GM18502 (cell line): ENCODE results near the gene CDC14A.

ENCODE experiments used
- ATAC-seq: cut with Tn5 transposase; IDR thresholded peaks from one replicate; pipeline ENCODE4 v1.9.1; 2021; ENCODE audit warnings: mild to moderate bottlenecking; ENCODE audit not compliant: unreplicated experiment, poor library complexity

Gene CDC14A

GRCh38 chr1:100523038-100523652 is 170.8 kb downstream of the CDC14A start:
- peak; percentile 96 for ATAC-seq

- no peak for ATAC-seq
Observed at GRCh38 chr1:100524355-100524754, 172.0 kb downstream of the CDC14A start.

- no peak for ATAC-seq
Observed at GRCh38 chr1:100526894-100527293, 174.6 kb downstream of the CDC14A start.

GRCh38 chr1:100528871-100529270 is 176.6 kb downstream of the CDC14A start:
- ATAC-seq: no peak

- ATAC-seq: no peak
Observed at GRCh38 chr1:100530141-100530540, 177.8 kb downstream of the CDC14A start.

GRCh38 chr1:100530880-100531487 is 178.7 kb downstream of the CDC14A start:
- ATAC-seq: peak; percentile 90

- no peak for ATAC-seq
Observed at GRCh38 chr1:100532645-100533044, 180.3 kb downstream of the CDC14A start.

GRCh38 chr1:100535264-100535663 is 183.0 kb downstream of the CDC14A start:
- no peak for ATAC-seq

- ATAC-seq: peak; percentile 84
Observed at GRCh38 chr1:100536031-100536430, 183.7 kb downstream of the CDC14A start.

- peak; percentile 16 for ATAC-seq
Observed at GRCh38 chr1:100538913-100539835, 186.9 kb downstream of the CDC14A start.

GRCh38 chr1:100539836-100540536 is 187.7 kb downstream of the CDC14A start:
- ATAC-seq: peak; percentile 2

GRCh38 chr1:100542285-100542684 is 190.0 kb downstream of the CDC14A start:
- no peak for ATAC-seq

GRCh38 chr1:100543640-100544039 is 191.3 kb downstream of the CDC14A start:
- peak; percentile 71 for ATAC-seq

- no peak for ATAC-seq
Observed at GRCh38 chr1:100544791-100545190, 192.5 kb downstream of the CDC14A start.

GRCh38 chr1:100545855-100546254 is 193.5 kb downstream of the CDC14A start:
- ATAC-seq: no peak

- no peak for ATAC-seq
Observed at GRCh38 chr1:100552031-100552430, 199.7 kb downstream of the CDC14A start.

GRCh38 chr1:100552922-100553321 is 200.6 kb downstream of the CDC14A start:
- ATAC-seq: no peak

GRCh38 chr1:100556181-100556580 is 203.9 kb downstream of the CDC14A start:
- ATAC-seq: no peak

- ATAC-seq: no peak
Observed at GRCh38 chr1:100556925-100557605, 204.8 kb downstream of the CDC14A start.

- no peak for ATAC-seq
Observed at GRCh38 chr1:100557606-100557953, 205.3 kb downstream of the CDC14A start.
